ENCODE data around the gene CCDC183.
"Not testable (repeated sequence)": the region's sequence is repeated elsewhere in the genome, so short reads cannot be mapped to it uniquely, and the experiment has no call there.

CCDC183 gene

GRCh38 chr9:136789523-136789937, 6.6 kb upstream of the CCDC183 start:
- Histone ChIP-seq H3K9ac (ENCODE audit: low read length) (no peak overlapping the region), H3K4me1 (ENCODE audit: control insufficient read depth, insufficient read depth, low read length) (peaks cover 42% of the 10 kb centered on the region), H3K9me3 (ENCODE audit: control insufficient read depth, low read length) (no peaks in the 10 kb centered on the region), H3K36me3 (ENCODE audit: control insufficient read depth, insufficient read depth, low read length) (no peaks in the 10 kb centered on the region), H3K4me3 (ENCODE audit: low read length) (no peak overlapping the region), H3K27me3 (ENCODE audit: control insufficient read depth, insufficient read depth, low read length) (no peaks in the 10 kb centered on the region)

- H3K27me3 ChIP-seq (ENCODE audit: control insufficient read depth, insufficient read depth, low read length) = peaks cover under 1% of the 10 kb centered on the region
- peak within 1 kb of the TSS; percentile 93 for H3K9ac ChIP-seq (ENCODE audit: low read length)
- H3K4me1 ChIP-seq (ENCODE audit: control insufficient read depth, insufficient read depth, low read length) = peaks cover 46% of the 10 kb centered on the region
- no peaks in the 10 kb centered on the region for H3K36me3 ChIP-seq (ENCODE audit: control insufficient read depth, insufficient read depth, low read length)
- peak within 1 kb of the TSS; percentile 82 for H3K4me3 ChIP-seq (ENCODE audit: low read length)
- no peaks in the 10 kb centered on the region for H3K9me3 ChIP-seq (ENCODE audit: control insufficient read depth, low read length)
These were observed 5.3 kb upstream of the CCDC183 start, which contains the start of gene TMEM141 for GRCh38 chr9:136790640-136791515. Gene TMEM141, plus strand, starts transcription at chr9:136791344. Its CDS starts 27 bp downstream, at chr9:136791371.

- Histone ChIP-seq H3K4me1 (ENCODE audit: control insufficient read depth, insufficient read depth, low read length) (peaks cover 52% of the 10 kb centered on the region), H3K36me3 (ENCODE audit: control insufficient read depth, insufficient read depth, low read length) (no peaks in the 10 kb centered on the region), H3K27me3 (ENCODE audit: control insufficient read depth, insufficient read depth, low read length) (peaks cover 6% of the 10 kb centered on the region), H3K9me3 (ENCODE audit: control insufficient read depth, low read length) (no peaks in the 10 kb centered on the region), H3K9ac (ENCODE audit: low read length) (peak overlapping the region; percentile 93), H3K4me3 (ENCODE audit: low read length) (peak overlapping the region; percentile 82)
These were observed 4.4 kb upstream of the CCDC183 start for GRCh38 chr9:136791516-136792276.

- H3K4me1 ChIP-seq (ENCODE audit: control insufficient read depth, insufficient read depth, low read length) = peaks cover 52% of the 10 kb centered on the region
- H3K9ac ChIP-seq (ENCODE audit: low read length) = peak overlapping the region; percentile 93
- H3K9me3 ChIP-seq (ENCODE audit: control insufficient read depth, low read length) = no peaks in the 10 kb centered on the region
- no peaks in the 10 kb centered on the region for H3K36me3 ChIP-seq (ENCODE audit: control insufficient read depth, insufficient read depth, low read length)
- H3K4me3 ChIP-seq (ENCODE audit: low read length) = peak overlapping the region; percentile 82
- H3K27me3 ChIP-seq (ENCODE audit: control insufficient read depth, insufficient read depth, low read length) = peaks cover 6% of the 10 kb centered on the region
These were observed 3.6 kb upstream of the CCDC183 start for GRCh38 chr9:136792321-136793085.

- Histone ChIP-seq H3K9me3 (ENCODE audit: control insufficient read depth, low read length) (no peaks in the 10 kb centered on the region), H3K36me3 (ENCODE audit: control insufficient read depth, insufficient read depth, low read length) (no peaks in the 10 kb centered on the region), H3K27me3 (ENCODE audit: control insufficient read depth, insufficient read depth, low read length) (peaks cover 6% of the 10 kb centered on the region), H3K4me3 (ENCODE audit: low read length) (no peak overlapping the region), H3K4me1 (ENCODE audit: control insufficient read depth, insufficient read depth, low read length) (peaks cover 49% of the 10 kb centered on the region), H3K9ac (ENCODE audit: low read length) (no peak overlapping the region)
These were observed 2.8 kb upstream of the CCDC183 start for GRCh38 chr9:136793086-136793946.

- Histone ChIP-seq H3K4me1 (ENCODE audit: control insufficient read depth, insufficient read depth, low read length) (peaks cover 57% of the 10 kb centered on the region), H3K36me3 (ENCODE audit: control insufficient read depth, insufficient read depth, low read length) (no peaks in the 10 kb centered on the region), H3K27me3 (ENCODE audit: control insufficient read depth, insufficient read depth, low read length) (peaks cover 17% of the 10 kb centered on the region), H3K9ac (ENCODE audit: low read length) (no peak overlapping the region), H3K9me3 (ENCODE audit: control insufficient read depth, low read length) (no peaks in the 10 kb centered on the region), H3K4me3 (ENCODE audit: low read length) (no peak overlapping the region)
These were observed 1.7 kb upstream of the CCDC183 start for GRCh38 chr9:136794281-136794999.

- Histone ChIP-seq H3K9me3 (ENCODE audit: control insufficient read depth, low read length) (no peaks in the 10 kb centered on the region), H3K27me3 (ENCODE audit: control insufficient read depth, insufficient read depth, low read length) (peaks cover 18% of the 10 kb centered on the region), H3K9ac (ENCODE audit: low read length) (no peak overlapping the region), H3K4me1 (ENCODE audit: control insufficient read depth, insufficient read depth, low read length) (peaks cover 61% of the 10 kb centered on the region), H3K36me3 (ENCODE audit: control insufficient read depth, insufficient read depth, low read length) (no peaks in the 10 kb centered on the region), H3K4me3 (ENCODE audit: low read length) (no peak overlapping the region)
These were observed 1.2 kb upstream of the CCDC183 start for GRCh38 chr9:136795000-136795348.

GRCh38 chr9:136796775-136797347, 723 bp downstream of the CCDC183 start:
- not testable (repeated sequence) for H3K9me3 ChIP-seq (ENCODE audit: control insufficient read depth, low read length); H3K36me3 ChIP-seq (ENCODE audit: control insufficient read depth, insufficient read depth, low read length); H3K9ac ChIP-seq (ENCODE audit: low read length); H3K4me3 ChIP-seq (ENCODE audit: low read length)
- H3K27me3 ChIP-seq (ENCODE audit: control insufficient read depth, insufficient read depth, low read length) = peaks cover 22% of the 10 kb centered on the region
- peaks cover 56% of the 10 kb centered on the region for H3K4me1 ChIP-seq (ENCODE audit: control insufficient read depth, insufficient read depth, low read length)

GRCh38 chr9:136798708-136799078, 2.6 kb downstream of the CCDC183 start:
- Histone ChIP-seq H3K27me3 (ENCODE audit: control insufficient read depth, insufficient read depth, low read length) (peaks cover 24% of the 10 kb centered on the region), H3K9ac (ENCODE audit: low read length) (peak overlapping the region; percentile 63), H3K4me3 (ENCODE audit: low read length) (no peak overlapping the region), H3K9me3 (ENCODE audit: control insufficient read depth, low read length) (no peaks in the 10 kb centered on the region), H3K4me1 (ENCODE audit: control insufficient read depth, insufficient read depth, low read length) (peaks cover 38% of the 10 kb centered on the region), H3K36me3 (ENCODE audit: control insufficient read depth, insufficient read depth, low read length) (no peaks in the 10 kb centered on the region)

- Histone ChIP-seq H3K9ac (ENCODE audit: low read length) (peak overlapping the region; percentile 63), H3K4me3 (ENCODE audit: low read length) (peak overlapping the region; percentile 46), H3K4me1 (ENCODE audit: control insufficient read depth, insufficient read depth, low read length) (peaks cover 37% of the 10 kb centered on the region), H3K27me3 (ENCODE audit: control insufficient read depth, insufficient read depth, low read length) (peaks cover 24% of the 10 kb centered on the region), H3K9me3 (ENCODE audit: control insufficient read depth, low read length) (no peaks in the 10 kb centered on the region), H3K36me3 (ENCODE audit: control insufficient read depth, insufficient read depth, low read length) (no peaks in the 10 kb centered on the region)
These were observed 3.1 kb downstream of the CCDC183 start for GRCh38 chr9:136799079-136799853.
